Measurements from ENCODE around the gene FBXW8.

- no peak for TF ChIP-seq SPI1 (IDR thresholded peaks at IDR 0.05; ENCODE audit: low read depth, low read length)
- TF ChIP-seq TAF1 (IDR thresholded peaks at IDR 0.05; ENCODE audit: low read depth, low read length) = no peak
- no peak for TF ChIP-seq PAX5 (IDR thresholded peaks at IDR 0.05; ENCODE audit: insufficient read depth, low read length, severe bottlenecking)
- TF ChIP-seq POLR2AphosphoS5 (IDR thresholded peaks at IDR 0.05; ENCODE audit: low read depth, low read length) = no peak
- no peak for TF ChIP-seq POLR2A (IDR thresholded peaks at IDR 0.05; ENCODE audit: low read depth, low read length)
- TF ChIP-seq POU2F2 (IDR thresholded peaks at IDR 0.05; ENCODE audit: low read depth, low read length) = no peak
Measured at GRCh38 chr12:116933091-116933490, 22.3 kb downstream of the FBXW8 start.
